ENCODE results near the gene CLEC5A.

DNA sequence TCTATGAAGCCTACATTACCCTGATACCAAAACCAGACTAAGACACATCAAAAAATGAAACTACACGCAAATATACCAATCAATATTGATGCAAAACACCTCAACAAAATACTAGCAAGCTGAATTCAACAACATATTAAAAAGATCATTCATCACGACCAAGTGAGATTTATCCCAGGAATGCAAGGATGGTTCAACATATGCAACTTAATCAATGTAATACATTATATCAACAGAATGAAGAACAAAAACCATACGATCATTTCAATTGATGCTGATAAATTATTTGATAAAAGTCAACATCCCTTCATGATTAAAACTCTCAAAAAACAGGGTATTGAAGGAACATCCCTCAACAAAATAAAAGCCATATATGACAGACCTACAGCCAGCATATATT, 5.7 kb downstream of the CLEC5A start:
- TF ChIP-seq CTCF (conservative IDR thresholded peaks at IDR 0.05) (no peak), ZFX (IDR thresholded peaks at IDR 0.05) (no peak)
